ENCODE results near the gene TMEM131. TPM values are rescaled to one million over a fixed set of nuclear protein-coding genes. Genes with fewer than 3 reads are reported as not detected.

Gene TMEM131
- total and polyA plus RNA-seq, 11 donors, result 9.3 to 38.3 (median 31.2) TPM

DNA sequence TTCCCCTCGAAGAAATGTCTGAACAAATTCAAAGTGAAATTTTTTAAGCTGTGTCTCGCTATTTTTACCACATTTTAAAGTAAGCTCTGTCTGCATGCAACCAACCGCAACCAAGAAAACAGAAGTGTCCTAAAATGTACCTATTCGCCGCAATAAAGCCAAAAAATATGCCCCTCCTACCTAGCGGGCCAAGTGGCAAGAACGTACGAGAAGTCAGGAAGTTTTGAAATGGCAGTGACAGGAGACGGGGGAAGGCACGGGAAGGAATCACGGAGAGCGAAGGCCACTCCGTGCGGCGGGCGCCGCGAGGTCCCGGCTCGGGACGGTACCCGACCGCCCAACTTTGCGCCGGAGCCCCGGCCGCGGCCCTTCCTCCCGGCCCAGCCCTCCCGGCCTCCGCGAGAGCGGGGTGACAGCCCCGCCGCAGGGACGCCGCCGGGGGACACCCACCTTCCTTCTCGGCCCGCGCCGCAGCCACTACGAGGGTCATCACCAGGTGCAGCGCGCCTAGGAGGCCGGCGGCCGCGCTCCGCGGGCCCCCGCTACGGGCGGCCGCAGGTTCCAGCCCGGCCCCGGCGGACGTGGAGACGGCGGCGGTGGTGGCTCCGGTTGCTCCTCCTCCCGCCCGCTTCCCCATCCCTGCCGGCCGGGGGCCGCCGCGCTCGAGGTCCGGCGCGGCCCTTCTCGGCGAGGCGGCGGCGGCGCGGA, 568 bp downstream of the TMEM131 start:
- H3K36me3 ChIP-seq, result no peaks in the 10 kb centered on the region
- peak; percentile 50 to 76 (median 53) for DNase-seq
- H3K27me3 ChIP-seq, result no peaks in the 10 kb centered on the region
- intact Hi-C loops (cut with DNase I), result loop anchor here in 9 of 10 donors (2.0 to 10.0 kb wide), 7 partner anchors 128 to 390 kb away; no protein-coding TSS in a partner anchor
- TF ChIP-seq POLR2A (IDR thresholded peaks at IDR 0.05), result no peak
- TF ChIP-seq, protein P1, sequence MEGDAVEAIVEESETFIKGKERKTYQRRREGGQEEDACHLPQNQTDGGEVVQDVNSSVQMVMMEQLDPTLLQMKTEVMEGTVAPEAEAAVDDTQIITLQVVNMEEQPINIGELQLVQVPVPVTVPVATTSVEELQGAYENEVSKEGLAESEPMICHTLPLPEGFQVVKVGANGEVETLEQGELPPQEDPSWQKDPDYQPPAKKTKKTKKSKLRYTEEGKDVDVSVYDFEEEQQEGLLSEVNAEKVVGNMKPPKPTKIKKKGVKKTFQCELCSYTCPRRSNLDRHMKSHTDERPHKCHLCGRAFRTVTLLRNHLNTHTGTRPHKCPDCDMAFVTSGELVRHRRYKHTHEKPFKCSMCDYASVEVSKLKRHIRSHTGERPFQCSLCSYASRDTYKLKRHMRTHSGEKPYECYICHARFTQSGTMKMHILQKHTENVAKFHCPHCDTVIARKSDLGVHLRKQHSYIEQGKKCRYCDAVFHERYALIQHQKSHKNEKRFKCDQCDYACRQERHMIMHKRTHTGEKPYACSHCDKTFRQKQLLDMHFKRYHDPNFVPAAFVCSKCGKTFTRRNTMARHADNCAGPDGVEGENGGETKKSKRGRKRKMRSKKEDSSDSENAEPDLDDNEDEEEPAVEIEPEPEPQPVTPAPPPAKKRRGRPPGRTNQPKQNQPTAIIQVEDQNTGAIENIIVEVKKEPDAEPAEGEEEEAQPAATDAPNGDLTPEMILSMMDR (IDR thresholded peaks at IDR 0.05), result peak in 1 of 12 donors; percentile 13
- peaks cover 3 to 53% (median 34%) of the 10 kb centered on the region in 12 donors for H3K4me1 ChIP-seq
- peak overlapping the region; percentile 90 to 98 (median 97) for H3K27ac ChIP-seq
- no peaks in the 10 kb centered on the region for H3K9me3 ChIP-seq
- peak in 3 of 4 donors; percentile 1 to 62 (median 60) for ATAC-seq
- WGBS, 4 donors, result 0 to 1% (median 0%) methylated on average over 32 to 81 of the region's 81 CpGs
- peak overlapping the region; percentile 75 to 97 (median 86) for H3K4me3 ChIP-seq

DNA sequence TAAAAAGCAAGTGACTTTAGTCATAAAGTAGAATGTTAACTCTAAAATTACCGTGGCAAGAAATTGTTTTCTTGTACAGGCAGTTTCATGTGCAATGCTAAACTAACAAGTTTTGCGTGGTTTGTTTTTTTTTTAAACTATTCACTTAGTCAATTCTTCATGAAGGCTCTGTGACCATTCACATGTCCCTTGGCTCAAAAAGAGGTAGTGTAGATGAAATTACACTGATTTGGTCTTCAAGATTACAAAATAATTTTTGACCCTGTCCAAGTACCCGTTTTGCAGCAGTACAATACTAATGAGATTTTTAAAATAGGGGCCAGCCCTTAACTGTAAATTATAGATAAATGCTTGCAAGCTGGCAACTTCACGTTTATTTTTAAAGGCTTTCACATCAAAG, 1.3 kb downstream of the TMEM131 start:
- TF ChIP-seq, protein P1 (IDR thresholded peaks at IDR 0.05), result no peak
- TF ChIP-seq POLR2A (IDR thresholded peaks at IDR 0.05), result no peak
- ATAC-seq (no peak), DNase-seq (no peak)
- Histone ChIP-seq H3K27me3 (no peaks in the 10 kb centered on the region), H3K36me3 (no peaks in the 10 kb centered on the region), H3K4me3 (peak overlapping the region; percentile 75 to 97 (median 86)), H3K27ac (peak overlapping the region; percentile 90 to 98 (median 97)), H3K4me1 (peaks cover 3 to 60% (median 38%) of the 10 kb centered on the region in 12 donors), H3K9me3 (no peaks in the 10 kb centered on the region)
- 5 to 11% (median 9%) methylated on average over 4 of the region's 4 CpGs for WGBS, 4 donors
- intact Hi-C loops (cut with DNase I), result loop anchor here in 9 of 10 donors (2.0 to 10.0 kb wide), 5 partner anchors 130 to 390 kb away; no protein-coding TSS in a partner anchor

DNA sequence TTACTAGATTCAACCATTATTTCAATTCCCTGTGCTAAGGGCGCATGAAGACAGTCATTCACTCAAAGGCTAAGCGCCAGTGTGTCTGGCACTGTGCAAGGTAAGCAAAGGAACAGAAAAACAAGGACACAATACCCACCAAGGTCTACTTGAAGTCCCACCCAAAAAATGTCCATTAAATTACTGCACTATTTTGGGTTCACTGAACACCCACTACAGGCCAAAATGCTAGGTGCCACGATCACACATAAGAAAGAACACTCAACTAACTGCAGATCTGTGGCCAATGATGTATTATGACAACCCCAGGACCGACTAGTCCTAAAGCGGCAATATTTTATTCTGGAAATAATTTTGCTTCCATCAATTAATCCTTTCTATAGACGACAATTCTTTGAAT, 1.8 kb downstream of the TMEM131 start:
- Histone ChIP-seq H3K27ac (peak overlapping the region in 1 of 12 donors; percentile 98), H3K36me3 (no peaks in the 10 kb centered on the region), H3K9me3 (peaks cover 0 to 5% (median under 1%) of the 10 kb centered on the region in 12 donors), H3K4me3 (peak overlapping the region in 11 of 12 donors; percentile 75 to 97 (median 85)), H3K4me1 (peaks cover 3 to 64% (median 38%) of the 10 kb centered on the region in 12 donors), H3K27me3 (no peaks in the 10 kb centered on the region)
- TF ChIP-seq, protein P1 (IDR thresholded peaks at IDR 0.05), result no peak
- no peak for TF ChIP-seq POLR2A (IDR thresholded peaks at IDR 0.05)
- 53 to 57% (median 55%) methylated on average over 6 of the region's 6 CpGs for WGBS, 4 donors
- no peak for ATAC-seq
- intact Hi-C loops (cut with DNase I), result loop anchor here in 9 of 10 donors (2.0 to 10.0 kb wide), 5 partner anchors 129 to 391 kb away; no protein-coding TSS in a partner anchor
- DNase-seq, result no peak

Data from heart left ventricle (tissue), 16 donors.